NCI-H226 (cell line): Measurements from ENCODE around the gene CPSF7.
A peak's percentile ranks its signal among the peaks of the same experiment; 100 is the strongest.
"Not testable (repeated sequence)": the region's sequence is repeated elsewhere in the genome, so short reads cannot be mapped to it uniquely, and the experiment has no call there.

Experiments used
- DNase-seq: peaks from one replicate; pipeline ENCODE4 v3.0.0-alpha.2; 2015

CPSF7 gene

GRCh38 chr11:61429691-61430582, at the start of gene CPSF7, which contains the start of gene SDHAF2:
Gene CPSF7 (minus strand): TSS chr11:61429975. CDS start chr11:61429235, 740 bp downstream.
Gene SDHAF2 (plus strand): TSS chr11:61430124. CDS start chr11:61430147, 23 bp downstream.
- DNase-seq, result peak; percentile 97

- DNase-seq, result no peak
These were observed 48.0 kb upstream of the CPSF7 start for GRCh38 chr11:61477727-61478148.

GRCh38 chr11:61477126-61477525, 47.4 kb upstream of the CPSF7 start:
- peak; percentile 48 for DNase-seq

GRCh38 chr11:61476371-61476770, 46.6 kb upstream of the CPSF7 start:
- DNase-seq, result no peak

- no peak for DNase-seq
These were observed 45.7 kb upstream of the CPSF7 start for GRCh38 chr11:61475433-61475832.

GRCh38 chr11:61474013-61474643, 44.4 kb upstream of the CPSF7 start:
- DNase-seq, result no peak

GRCh38 chr11:61473370-61474012, 43.7 kb upstream of the CPSF7 start:
- DNase-seq, result peak; percentile 84

GRCh38 chr11:61472868-61473267, 43.1 kb upstream of the CPSF7 start:
- DNase-seq, result no peak

- DNase-seq, result no peak
These were observed 42.5 kb upstream of the CPSF7 start for GRCh38 chr11:61472282-61472681.

- no peak for DNase-seq
These were observed 38.2 kb upstream of the CPSF7 start for GRCh38 chr11:61468002-61468401.

GRCh38 chr11:61467602-61468001, 37.8 kb upstream of the CPSF7 start:
- not testable (repeated sequence) for DNase-seq

- no peak for DNase-seq
These were observed 31.2 kb upstream of the CPSF7 start for GRCh38 chr11:61460986-61461385.

GRCh38 chr11:61460474-61460881, 30.7 kb upstream of the CPSF7 start:
- DNase-seq, result peak; percentile 73

GRCh38 chr11:61454520-61454919, 24.7 kb upstream of the CPSF7 start:
- DNase-seq, result no peak

GRCh38 chr11:61453695-61454094, 23.9 kb upstream of the CPSF7 start:
- DNase-seq, result no peak

- DNase-seq, result no peak
These were observed 23.1 kb upstream of the CPSF7 start for GRCh38 chr11:61452825-61453224.

- no peak for DNase-seq
These were observed 18.8 kb upstream of the CPSF7 start for GRCh38 chr11:61448552-61448927.

- DNase-seq, result no peak
These were observed 18.1 kb upstream of the CPSF7 start for GRCh38 chr11:61447601-61448551.

- peak; percentile 89 for DNase-seq
These were observed 16.5 kb upstream of the CPSF7 start for GRCh38 chr11:61446211-61446651.

GRCh38 chr11:61445516-61445915, 15.7 kb upstream of the CPSF7 start:
- no peak for DNase-seq

GRCh38 chr11:61442616-61443015, 12.8 kb upstream of the CPSF7 start:
- no peak for DNase-seq

GRCh38 chr11:61439615-61440014, 9.8 kb upstream of the CPSF7 start:
- DNase-seq, result no peak
